CD1c-positive myeloid dendritic cell (primary cell): ENCODE data around the gene FLT3.
A peak's percentile ranks its signal among the peaks of the same experiment; 100 is the strongest.
"Not testable (repeated sequence)": the region's sequence is repeated elsewhere in the genome, so short reads cannot be mapped to it uniquely, and the experiment has no call there.

Experiments used
- DNase-seq: peaks from one replicate; pipeline ENCODE4 v3.0.0-alpha.2; 2016; ENCODE audit errors: extremely low spot score

FLT3 gene

DNA sequence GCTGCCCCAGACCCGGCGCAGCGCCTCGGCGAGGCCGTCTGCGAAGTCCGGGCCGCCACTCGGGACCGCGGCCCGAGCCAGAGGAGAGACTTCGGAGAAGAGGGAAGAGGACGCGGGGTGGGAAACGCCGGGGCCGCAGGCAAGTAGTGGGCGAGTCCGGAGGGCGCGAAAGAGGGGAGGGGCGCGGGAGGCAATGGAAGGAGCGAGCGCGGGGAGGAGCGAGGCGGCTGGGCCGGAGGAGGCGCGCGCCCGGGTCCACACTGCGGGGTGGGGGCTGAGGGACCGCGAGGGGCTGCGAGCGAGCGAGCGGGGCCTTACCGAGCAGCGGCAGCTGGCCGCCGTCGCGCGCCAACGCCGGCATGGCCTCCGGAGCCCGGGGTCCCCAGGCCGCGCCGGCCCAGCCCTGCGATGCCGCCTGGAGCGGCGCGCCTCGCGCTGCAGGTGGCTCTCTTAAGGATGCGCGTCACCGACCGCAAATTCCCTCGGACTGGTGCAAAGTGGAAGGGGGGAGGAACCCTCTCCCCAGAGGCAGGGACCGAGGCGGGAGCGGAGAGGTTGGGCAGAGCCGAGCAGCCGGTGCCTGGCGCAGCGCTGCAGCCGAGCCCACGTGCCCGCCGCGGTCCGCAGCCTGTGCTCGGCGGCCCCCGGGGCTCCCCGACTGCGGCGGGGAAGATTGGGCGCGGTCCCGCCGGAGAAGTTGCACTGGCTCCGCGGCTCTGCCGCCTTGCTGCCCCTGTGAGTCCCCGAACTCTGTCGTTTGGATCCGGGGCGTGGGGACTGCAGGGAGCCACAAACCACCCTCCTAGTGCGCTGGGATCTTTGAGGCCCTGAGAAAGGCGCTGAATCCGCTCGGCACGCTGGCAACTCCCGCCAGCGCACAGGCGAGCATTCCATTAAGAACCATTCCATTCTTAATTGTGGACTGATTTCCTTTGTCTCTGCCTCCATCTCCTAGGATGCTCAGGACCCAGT, at the start of gene FLT3:
Gene FLT3, minus strand, starts transcription at position 427 of the 972 bp plus-strand sequence. Its CDS starts 66 bp downstream, at position 361.
- peak; percentile 56 for DNase-seq

DNA sequence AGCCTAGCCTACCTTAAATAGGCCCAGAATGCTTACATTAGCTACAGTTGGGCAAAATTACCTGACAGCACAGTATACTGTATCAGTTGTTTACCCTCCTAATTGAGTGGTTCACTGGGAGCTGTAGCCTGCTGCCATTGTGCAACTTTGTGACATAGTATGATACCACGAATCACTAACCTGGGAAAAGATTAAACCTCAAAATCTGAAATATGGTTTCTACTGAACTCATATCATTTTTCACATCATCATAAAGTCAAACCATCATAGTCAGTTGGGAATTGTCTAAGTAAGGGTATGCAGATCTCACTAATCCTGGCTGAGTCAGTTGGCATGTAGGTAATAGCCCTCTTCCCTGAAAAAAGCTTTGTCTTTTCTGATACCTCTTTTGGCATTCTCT, 47.1 kb upstream of the FLT3 start:
- no peak for DNase-seq

DNA sequence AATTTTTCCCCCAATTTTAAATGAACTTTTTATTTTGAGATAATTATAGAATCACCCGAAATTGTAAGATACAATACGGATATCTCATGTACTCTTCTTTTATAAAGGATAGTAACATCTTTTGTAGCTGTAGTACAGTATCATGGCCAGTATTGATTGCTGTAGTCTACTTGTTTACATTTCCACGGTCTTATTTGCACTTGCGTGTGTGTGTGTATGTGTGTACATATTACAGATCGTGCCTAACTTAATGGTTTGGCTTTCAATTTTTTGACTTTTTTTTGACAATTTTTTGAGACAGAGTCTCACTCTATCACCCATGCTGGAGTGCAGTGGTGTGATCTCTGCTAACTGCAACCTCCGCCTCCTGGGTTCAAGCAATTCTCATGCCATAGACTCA, 44.7 kb upstream of the FLT3 start:
- no peak for DNase-seq

DNA sequence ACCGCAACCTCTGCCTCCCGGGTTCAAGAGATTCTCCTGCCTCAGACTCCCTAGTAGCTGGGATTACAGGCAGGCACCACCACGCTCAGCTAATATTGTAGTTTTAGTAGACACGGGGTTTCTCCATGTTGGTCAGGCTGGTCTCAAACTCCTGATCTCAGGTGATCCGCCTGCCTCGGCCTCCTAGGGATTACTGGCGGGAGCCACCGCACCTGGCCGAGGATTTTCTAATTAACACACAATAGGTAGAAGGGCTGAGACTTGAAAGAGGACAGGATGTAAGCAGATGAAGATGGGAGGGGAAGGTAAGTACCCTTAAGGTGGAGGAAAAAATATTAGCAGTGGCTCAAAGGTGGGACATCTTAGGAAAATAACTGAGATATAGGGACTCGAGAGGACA, 41.2 kb upstream of the FLT3 start:
- not testable (repeated sequence) for DNase-seq

DNA sequence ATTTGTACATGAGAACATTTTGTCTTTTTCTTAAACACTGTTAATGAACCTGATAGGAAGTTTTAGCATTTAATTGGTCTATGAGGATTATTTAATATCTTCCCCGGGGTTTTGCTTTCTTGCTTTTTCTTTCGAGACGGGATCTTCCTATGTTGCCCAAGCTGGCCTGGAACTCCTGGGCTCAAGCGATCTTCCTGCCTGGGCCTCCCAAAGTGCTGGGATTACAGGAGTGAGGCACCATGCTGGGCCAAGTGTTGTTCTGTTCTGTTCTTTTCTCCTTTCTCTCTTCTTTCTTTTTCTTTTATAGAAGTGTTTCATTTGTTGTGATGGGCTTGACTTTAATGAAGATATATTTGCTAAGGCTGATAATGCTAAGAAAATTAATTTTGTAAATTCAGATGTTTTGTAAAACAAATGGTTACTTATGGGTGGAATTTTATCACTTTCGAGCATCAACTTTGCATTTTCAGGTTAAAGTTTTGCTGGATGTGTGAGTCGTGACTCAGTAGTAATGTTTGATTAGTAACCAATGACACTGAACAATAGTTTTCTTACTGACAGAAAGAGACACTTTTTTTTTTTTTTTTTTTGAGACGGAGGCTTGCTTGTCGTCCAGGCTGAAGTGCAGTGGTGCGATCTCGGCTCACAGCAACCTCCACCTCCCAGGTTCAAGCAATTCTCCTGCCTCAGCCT, 40.2 kb upstream of the FLT3 start:
- DNase-seq, result no peak

DNA sequence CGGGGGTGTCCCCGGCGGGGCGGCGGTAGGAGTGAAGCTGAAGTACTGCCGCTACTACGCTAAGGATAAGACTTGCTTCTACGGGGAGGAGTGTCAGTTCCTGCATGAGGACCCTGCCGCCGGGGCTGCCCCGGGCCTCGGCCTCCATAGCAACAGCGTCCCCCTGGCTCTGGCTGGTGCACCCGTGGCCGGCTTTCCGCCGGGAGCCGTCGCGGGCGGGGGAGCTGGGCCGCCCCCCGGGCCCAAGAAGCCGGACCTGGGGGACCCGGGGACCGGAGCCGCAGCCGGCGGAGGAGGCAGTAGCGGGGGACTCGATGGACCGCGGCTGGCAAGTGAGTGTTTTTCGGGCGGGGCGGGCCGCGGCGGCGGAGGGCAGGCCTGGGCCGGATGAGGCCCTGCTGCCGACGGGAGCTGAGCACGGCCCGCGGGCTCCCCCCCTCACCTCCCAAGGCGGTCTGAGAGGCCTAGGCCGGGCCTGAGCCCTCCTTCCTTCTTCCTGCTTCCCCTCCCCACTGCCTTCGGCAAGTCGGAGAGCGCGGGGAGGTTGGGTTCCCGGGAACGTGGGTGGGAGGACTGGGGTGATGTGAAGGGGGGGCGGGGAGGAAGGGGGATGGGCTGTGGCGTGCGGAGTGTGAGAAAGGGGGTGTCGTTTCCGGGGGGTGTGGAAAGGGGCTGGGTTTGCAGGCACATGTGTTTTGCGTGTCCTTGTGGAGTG, 38.5 kb upstream of the FLT3 start:
- peak; percentile 93 for DNase-seq

DNA sequence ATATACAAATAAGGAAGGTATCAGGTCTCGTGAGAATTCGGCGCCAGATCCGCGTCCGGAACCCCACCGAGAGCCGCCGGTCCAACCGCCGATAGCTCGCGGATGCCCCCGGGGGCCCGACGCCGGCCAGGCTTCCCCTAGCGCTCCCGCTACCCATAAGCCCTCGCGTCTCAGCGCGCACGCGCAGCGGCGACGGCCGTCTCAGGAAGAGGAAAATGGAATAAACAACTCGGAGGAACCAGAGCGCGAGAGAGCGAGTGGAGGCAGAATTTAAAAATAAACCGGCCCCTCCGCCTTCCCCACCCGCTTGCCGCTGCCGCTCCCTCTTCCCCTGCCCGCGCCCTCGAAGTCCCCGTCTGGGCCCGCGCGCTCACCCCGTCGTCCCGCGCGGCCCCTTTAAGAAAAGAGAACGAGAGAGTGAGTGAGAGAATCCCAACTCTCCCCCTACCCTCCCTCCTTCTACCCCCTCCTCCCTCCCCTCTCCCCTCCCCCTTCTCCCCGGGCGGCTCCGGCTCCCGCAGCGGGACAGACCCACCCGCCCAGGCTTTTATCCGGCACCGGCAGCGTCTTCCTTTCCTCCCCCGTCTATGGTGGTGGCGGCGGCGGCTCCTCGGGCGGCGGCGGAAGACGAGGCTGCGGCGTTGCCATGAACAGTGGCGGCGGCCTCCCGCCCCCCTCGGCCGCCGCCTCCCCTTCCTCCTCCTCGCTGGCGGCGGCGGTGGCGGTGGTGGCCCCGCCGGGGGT, 37.8 kb upstream of the FLT3 start, which contains the start of gene PAN3:
Gene PAN3, plus strand, starts transcription at position 534 of the 744 bp plus-strand sequence. Its CDS starts 113 bp downstream, at position 647.
- DNase-seq, result peak; percentile 96

DNA sequence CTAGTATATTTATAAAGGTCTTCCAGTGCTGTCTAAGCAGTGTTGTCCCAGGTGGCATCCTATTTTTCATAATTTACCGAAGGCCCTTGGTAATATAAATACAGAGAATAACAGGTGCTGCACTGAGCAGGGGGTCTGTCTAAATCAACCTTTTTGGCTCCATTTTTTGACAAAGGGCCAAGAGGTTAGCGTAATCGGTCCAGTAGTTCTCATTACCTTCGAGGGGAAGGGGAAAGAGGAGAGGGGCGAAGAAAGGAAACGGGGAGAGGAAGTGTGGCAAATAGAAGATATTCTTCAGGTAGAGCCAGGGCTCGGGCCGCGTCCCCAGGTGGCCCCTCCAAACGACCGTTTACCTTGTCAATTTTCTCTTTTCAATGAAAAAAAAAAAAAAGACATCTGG, 37.2 kb upstream of the FLT3 start:
- no peak for DNase-seq

DNA sequence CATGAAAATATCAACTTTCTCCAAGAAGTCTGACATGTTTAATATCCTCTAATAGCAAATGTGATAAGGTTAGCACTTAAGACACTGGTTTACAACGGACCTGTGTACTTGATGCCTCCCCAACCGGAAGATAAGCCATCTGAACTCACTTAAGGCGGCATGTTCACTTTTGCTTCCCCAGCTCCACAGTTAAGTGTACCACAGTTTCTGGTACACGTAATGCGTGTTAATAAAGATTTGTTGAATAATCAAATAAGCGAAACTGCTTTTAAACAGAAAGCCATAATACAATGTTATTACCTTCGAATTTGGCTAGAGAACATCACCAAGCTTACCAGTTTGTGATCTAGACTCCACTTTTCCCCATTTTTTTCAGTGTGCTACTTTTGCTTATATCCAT, 36.5 kb upstream of the FLT3 start:
- DNase-seq, result no peak

DNA sequence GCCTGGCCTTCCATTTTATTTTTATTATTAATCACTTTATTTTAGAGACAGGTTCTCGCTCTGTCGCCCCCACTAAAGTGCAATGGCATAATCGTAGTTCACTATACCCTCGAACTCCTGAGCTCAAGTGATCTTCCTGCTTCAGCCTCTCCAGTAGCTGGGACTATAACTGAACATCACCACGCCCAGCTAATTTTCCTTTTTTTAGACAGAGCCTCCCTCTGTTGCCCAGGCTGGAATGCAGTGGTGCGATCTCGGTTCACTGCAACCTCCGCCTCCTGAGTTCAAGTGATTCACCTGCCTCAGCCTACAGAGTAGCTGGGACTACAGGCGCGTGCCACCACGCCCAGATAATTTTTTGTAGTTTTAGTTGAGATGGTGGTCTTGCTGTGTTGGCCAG, 31.3 kb upstream of the FLT3 start:
- DNase-seq, result no peak

DNA sequence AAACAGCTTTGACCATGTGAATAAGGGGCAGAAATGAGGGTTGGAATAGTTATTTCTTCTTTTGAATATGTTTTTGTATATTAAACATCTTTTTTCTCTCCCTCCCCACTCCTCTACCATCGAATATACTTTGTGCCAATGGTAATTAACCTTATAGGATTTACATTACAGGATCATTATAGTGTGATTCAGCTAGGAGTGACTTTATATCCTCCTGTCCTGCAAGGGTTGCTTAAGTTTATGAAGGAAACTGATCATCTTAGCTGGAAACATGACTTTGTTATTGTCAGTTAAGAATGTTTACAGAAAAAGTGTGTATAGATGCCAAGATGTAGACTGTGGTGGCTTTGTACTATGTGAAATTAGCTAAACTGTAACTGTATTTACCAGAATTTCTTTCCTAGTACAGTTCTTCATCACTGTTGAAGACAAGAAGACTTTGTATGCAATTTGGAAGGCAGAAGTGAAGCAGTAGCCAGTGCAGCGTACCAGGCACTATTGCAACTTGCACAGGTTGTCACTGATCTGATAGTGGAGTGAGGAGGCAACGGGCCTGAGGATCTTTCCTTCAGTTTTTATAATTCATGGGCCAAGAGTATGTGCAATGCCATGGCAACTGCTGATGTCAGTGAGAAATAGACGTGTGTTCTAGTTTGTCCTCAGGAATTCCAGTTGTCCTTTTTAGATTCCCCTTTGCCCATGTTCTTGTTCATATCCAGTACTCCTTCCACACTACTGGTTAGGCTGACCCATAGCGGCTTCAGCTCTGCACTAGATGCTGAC, 29.7 kb upstream of the FLT3 start:
- DNase-seq, result no peak

DNA sequence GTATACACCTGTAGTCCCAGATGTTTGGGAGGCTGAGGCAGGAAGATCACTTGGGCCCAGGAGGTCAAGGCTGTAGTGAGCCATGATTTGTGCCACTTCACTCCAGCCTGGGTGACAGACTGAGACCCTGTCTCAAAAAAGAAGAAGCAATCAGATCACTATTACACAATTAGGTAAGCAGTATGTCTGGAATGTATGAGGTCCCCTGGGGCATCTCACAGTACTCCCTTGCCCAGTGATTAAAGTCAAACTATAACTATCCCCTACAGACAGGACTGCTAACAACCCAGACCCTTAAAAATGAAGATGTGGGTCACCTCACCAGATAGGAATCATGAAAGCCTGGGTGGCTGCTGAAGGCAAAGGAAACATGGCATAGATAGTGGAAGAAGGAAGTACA, 28.6 kb upstream of the FLT3 start:
- no peak for DNase-seq

DNA sequence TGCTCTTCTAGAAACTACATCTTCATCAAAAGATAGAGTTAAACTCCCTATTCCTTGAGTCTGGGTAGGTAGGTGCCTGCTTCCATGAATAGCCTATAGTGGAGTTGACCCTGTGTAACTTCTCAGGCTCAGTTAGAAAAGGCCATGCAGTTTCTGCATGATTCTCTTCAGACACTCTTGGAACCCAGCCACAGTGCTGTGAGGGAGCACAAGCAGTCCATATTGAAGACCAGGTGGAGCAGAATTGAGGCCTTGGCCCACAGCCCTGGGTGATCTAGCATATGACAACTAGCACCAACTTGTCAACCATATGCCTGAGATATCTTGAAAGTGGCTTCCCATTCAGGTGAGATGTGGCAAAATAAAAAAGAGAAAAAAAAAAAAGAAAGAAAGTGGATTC, 27.7 kb upstream of the FLT3 start:
- DNase-seq, result no peak

DNA sequence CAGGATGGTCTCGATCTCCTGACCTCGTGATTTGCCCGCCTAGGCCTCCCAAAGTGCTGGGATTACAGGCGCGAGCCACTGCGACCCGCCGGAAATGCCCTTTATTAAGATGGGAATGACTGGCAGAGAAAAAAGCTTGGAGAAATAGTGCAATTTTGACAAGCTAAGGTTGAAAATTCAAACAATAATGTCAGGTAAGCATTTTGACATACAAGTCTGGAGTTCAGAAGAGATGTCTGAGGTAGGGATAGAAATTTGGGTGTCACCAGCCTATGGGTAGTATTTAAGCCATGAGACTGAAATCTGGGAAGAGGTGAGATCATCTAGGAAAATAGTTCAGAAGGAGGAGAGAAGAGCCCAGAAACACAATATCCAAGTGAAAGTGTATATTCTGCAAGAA, 20.8 kb upstream of the FLT3 start:
- DNase-seq, result no peak

DNA sequence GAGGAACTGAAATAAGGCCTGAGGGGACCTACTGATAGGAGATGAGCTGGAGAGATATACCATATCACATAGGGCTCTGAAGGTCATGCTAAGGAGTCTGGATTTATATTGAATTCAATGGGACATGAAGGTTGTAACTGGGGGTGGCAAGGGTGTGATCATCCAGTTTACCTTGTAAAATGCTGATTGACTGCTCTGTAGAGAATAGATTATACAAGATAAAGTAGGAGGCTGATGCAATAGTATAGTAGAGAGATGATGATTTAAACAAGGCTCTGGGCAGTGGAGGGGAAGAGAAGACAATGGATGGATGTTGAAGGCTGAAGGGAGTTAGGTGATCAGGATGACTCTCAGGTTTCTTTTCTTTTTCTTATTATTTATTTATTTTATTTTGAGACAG, 19.9 kb upstream of the FLT3 start:
- no peak for DNase-seq

DNA sequence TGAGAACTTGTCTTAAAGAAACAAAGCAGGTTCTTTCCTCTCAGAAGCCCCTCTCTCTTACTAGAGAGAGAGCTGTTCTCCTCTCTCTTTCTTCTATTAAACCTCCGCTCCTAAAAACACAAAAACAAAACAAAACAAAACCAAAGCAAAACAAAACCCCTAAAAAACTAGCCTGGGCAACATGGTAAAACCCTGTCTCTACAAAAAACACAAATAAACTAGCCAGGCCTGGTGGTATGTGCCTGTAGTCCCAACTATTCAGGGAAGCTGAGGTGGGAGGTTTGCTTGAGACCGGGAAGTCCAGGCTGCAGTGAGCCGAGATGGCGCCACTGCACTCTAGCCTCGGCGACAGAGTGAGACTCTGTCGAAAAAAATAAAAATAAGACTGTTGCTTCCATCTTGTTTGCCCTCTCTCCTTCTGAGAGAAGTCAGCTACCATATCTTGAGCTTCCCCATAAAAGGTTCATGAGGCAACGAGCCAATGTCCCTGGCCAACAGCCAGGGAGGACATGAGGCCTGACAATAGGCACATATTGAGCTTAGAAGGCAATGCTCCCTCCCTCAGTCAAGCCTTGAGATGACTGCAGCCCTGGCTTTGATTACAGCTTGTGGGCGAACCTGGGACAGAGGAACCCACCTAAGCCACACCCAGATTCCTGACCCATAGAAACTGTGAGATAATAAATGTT, 17.5 kb upstream of the FLT3 start:
- no peak for DNase-seq

DNA sequence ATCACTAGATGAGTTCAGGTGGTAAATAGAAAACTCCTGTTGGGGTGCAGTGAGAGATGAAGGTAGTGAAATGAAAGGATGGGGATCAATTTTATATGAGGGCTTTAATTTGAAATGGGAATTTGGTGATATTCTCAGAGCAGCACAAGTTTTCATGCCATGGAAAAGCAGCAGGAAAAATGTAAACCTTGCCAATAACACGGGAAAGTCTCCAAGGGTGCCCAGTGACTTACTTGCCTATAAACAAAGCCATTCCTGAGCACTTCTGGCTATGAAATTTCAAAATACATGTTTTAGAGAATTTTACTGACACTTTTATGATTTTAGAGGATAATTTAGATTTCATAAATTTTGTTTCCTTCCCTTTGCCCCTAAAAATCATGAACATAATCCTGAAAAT, 16.4 kb upstream of the FLT3 start:
- DNase-seq, result no peak

DNA sequence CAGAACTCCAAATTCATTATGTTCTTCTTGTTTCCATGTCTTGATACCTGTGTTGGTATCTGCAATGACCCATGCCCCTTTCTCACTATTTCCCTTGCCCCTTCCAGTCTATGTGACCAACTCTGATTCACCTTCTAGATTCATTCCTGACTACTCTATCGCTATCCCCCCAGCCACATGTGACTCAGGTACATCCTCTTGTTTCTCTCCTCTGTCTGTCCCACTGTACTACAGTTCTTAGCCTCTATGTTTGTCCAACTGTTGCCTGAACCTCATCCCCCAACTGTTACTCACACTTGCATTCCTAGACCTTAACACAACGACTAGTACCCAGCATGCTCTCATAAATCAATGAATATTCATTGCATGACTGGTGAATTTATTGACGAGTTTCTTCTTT, 10.0 kb upstream of the FLT3 start:
- DNase-seq, result no peak

DNA sequence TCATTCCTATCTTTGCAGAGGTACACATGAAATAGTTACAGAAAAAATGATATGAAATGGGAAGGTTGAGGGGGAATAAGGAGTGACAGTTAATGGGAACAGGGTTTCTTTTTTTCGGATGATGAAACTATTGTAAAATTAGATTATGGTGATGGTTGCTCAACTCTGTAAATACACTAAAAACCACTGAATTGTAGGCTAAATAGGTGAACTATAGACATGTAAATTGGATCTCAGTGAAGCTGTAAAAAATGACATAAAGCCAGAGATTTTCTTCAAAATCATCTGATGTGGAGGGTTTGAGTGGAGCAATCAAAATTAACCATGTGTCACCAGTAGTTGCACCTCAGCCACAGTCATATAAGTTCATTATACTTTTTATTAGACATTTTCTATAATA, 6.6 kb upstream of the FLT3 start:
- DNase-seq, result no peak

DNA sequence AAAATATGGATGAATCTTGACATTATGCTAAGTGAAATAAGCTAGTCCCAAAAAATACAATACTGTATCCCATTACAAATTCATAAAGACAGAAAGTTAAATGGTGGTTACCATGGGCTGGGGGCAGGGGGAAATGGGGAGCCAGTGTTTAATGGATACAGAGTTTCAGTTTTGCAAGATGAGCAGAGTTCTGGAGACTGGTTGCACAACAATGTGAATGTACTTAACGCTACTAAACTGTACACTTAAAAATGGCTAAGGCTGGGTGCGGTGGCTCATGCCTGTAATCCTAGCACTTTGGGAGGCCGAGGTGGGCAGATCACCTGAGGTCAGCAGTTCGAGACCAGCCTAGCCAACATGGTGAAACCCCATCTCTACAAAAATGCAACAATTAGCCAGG, 1.5 kb upstream of the FLT3 start:
- DNase-seq, result not testable (repeated sequence)
